ENCODE data around the gene DST. TPM values are rescaled to one million over a fixed set of nuclear protein-coding genes. Genes with fewer than 3 reads are reported as not detected.
"Not testable (repeated sequence)": the region's sequence is repeated elsewhere in the genome, so short reads cannot be mapped to it uniquely, and the experiment has no call there.

Gene DST
- total RNA-seq, 4 donors from 2014 or later = 114 to 219 (median 204) TPM

DNA sequence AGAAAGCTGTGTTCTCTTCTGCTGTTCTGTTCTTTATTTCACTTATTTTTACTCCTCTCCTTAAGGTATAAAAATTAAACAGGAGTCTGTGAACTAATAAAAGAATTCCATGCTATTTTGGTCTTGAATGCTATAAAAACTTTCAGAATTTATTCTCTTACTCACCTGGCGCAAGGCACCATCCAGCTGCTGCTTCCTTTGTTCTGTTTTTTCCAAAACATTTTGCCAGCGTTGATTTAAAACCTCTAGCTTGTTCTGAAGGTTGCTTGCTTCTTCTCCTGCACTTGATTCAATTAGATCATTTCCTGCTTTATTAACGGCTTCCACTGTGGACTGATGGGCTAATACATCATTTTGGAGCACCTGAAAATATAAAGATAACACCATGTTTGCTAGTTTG, 145.0 kb downstream of the DST start:
- in situ Hi-C loops (cut with MboI; ENCODE audit: low sequenced_read_pairs in 4 of 4) = no loop called here
- H3K27ac ChIP-seq = no peak overlapping the region

DNA sequence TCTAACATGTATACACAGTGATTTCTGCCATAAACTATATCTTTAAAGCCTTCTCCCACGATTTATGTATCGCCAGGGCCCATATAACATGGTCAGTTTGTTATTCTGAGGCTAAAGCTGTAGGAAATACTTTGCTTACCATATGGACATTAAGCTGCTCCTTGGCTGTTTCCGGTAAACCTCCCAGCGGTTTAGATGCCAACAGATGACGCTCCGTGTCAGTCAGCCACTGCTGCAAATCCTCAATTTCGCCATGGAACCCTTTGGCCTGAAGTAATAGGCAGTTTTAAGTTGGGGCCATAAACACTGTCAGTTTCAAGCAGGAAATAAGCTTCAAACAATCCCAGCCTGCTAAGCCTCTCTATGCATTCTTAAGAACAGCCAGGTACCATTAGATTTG, 145.4 kb downstream of the DST start:
- Histone ChIP-seq H3K36me3 (peaks cover 6 to 57% of the 10 kb centered on the region in 2 donors), H3K27ac (no peak overlapping the region), H3K9me3 (no peaks in the 10 kb centered on the region), H3K4me1 (peaks cover 0 to 9% of the 10 kb centered on the region in 2 donors), H3K4me3 (no peak overlapping the region), H3K27me3 (no peaks in the 10 kb centered on the region)
- no peak for TF ChIP-seq POLR2A (IDR thresholded peaks at IDR 0.05)
- TF ChIP-seq, protein P1, sequence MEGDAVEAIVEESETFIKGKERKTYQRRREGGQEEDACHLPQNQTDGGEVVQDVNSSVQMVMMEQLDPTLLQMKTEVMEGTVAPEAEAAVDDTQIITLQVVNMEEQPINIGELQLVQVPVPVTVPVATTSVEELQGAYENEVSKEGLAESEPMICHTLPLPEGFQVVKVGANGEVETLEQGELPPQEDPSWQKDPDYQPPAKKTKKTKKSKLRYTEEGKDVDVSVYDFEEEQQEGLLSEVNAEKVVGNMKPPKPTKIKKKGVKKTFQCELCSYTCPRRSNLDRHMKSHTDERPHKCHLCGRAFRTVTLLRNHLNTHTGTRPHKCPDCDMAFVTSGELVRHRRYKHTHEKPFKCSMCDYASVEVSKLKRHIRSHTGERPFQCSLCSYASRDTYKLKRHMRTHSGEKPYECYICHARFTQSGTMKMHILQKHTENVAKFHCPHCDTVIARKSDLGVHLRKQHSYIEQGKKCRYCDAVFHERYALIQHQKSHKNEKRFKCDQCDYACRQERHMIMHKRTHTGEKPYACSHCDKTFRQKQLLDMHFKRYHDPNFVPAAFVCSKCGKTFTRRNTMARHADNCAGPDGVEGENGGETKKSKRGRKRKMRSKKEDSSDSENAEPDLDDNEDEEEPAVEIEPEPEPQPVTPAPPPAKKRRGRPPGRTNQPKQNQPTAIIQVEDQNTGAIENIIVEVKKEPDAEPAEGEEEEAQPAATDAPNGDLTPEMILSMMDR (IDR thresholded peaks at IDR 0.05 in 4 of 5, conservative IDR thresholded peaks at IDR 0.05 in 1 of 5) = no peak
- no peak for DNase-seq
- intact Hi-C loops (cut with DNase I; ENCODE audit: low total_unique reads) (no loop called here), in situ Hi-C loops (cut with MboI; ENCODE audit: low sequenced_read_pairs in 4 of 4) (no loop called here)
- ATAC-seq = no peak

More for the DNA sequence above, 145.0 kb downstream of the DST start:
- no peak for TF ChIP-seq POLR2A (IDR thresholded peaks at IDR 0.05)
- TF ChIP-seq, protein P1 (IDR thresholded peaks at IDR 0.05 in 4 of 5, conservative IDR thresholded peaks at IDR 0.05 in 1 of 5) = no peak
- DNase-seq = no peak
- Histone ChIP-seq H3K4me1 (peaks cover 0 to 9% of the 10 kb centered on the region in 2 donors), H3K27me3 (no peaks in the 10 kb centered on the region), H3K4me3 (no peak overlapping the region), H3K9me3 (no peaks in the 10 kb centered on the region), H3K36me3 (peaks cover 6 to 53% of the 10 kb centered on the region in 2 donors)
- intact Hi-C loops (cut with DNase I; ENCODE audit: low total_unique reads) = no loop called here
- ATAC-seq = no peak

DNA sequence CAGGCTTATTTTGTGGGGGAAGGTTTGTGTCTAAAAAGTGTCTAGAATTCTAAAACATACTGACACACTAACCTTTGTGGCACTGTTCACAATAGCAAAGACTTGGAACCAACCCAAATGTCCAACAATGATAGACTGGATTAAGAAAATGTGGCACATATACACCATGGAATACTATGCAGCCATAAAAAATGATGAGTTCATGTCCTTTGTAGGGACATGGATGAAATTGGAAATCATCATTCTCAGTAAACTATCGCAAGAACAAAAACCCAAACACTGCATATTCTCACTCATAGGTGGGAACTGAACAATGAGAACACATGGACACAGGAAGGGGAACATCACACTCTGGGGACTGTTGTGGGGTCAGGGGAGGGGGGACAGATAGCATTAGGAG, 146.0 kb downstream of the DST start:
- H3K9me3 ChIP-seq; intact Hi-C loops (cut with DNase I; ENCODE audit: low total_unique reads); H3K27ac ChIP-seq; H3K4me1 ChIP-seq; H3K27me3 ChIP-seq; in situ Hi-C loops (cut with MboI; ENCODE audit: low sequenced_read_pairs in 4 of 4); H3K4me3 ChIP-seq; ATAC-seq; DNase-seq: not testable (repeated sequence)
- H3K36me3 ChIP-seq = peaks cover 6 to 60% of the 10 kb centered on the region in 2 donors

DNA sequence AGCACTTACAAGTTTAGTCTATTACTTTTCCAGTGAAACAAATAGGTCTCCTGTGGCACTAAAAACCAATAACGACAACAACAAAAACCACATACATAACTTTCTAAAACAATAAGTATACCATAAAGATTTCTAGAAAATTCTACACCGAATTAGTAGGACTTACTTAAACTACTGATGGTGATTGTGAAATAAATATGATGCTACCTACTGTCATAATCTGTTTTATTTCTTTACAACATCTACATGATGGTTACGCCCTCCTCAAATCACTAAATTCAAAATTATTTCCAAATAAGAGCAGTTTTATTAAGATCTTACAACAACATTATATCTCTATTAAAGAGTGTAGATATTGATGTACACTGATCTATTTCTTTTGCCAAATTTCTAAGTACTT, 147.0 kb downstream of the DST start:
- in situ Hi-C loops (cut with MboI; ENCODE audit: low sequenced_read_pairs in 4 of 4) = no loop called here
- peaks cover 6 to 57% of the 10 kb centered on the region in 2 donors for H3K36me3 ChIP-seq
- H3K27ac ChIP-seq = no peak overlapping the region
- intact Hi-C loops (cut with DNase I; ENCODE audit: low total_unique reads) = no loop called here
- TF ChIP-seq POLR2A (IDR thresholded peaks at IDR 0.05) = no peak
- TF ChIP-seq, protein P1 (IDR thresholded peaks at IDR 0.05 in 4 of 5, conservative IDR thresholded peaks at IDR 0.05 in 1 of 5) = no peak
- peaks cover 0 to 6% of the 10 kb centered on the region in 2 donors for H3K4me1 ChIP-seq
- no peak overlapping the region for H3K4me3 ChIP-seq
- H3K27me3 ChIP-seq = no peaks in the 10 kb centered on the region
- ATAC-seq (no peak), DNase-seq (no peak)
- no peaks in the 10 kb centered on the region for H3K9me3 ChIP-seq

DNA sequence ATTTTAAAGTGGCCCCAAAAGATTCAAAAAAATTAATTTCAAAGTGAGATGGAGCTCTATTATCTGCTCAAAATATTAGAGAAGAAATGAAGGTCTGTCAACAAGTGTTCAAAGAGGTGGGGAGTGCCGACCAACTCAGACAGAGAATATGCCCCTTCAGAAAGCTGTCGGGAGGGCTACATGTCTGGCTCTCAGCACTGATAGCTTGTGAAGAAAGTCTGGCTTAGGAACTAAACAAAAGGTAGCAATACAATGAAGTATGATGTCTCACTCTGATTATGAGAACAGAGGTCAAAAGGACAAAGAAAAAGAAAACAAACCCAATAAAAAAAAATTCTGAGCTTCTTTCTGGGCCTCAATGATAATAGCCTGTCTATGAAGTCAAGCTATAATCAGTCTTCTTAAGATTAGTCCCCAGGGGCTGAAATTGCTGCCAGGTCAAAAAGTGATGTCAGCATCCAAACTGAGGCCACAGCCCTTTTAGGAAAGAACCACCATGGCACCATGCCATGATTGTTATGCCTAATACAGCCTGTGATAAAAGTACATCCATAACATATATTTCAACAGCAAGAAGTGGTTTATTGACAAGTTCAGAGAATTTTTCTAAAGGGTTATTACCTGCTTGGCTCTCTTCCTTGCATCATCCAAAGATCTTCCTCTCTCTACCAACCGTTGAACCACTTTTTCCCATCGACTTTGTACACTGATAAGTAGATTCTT, 150.9 kb downstream of the DST start:
- TF ChIP-seq, protein P1 (IDR thresholded peaks at IDR 0.05 in 4 of 5, conservative IDR thresholded peaks at IDR 0.05 in 1 of 5) = no peak
- TF ChIP-seq POLR2A (IDR thresholded peaks at IDR 0.05) = no peak
- no peak overlapping the region for H3K4me3 ChIP-seq
- peaks cover 8 to 63% of the 10 kb centered on the region in 2 donors for H3K36me3 ChIP-seq
- peaks cover 0 to 6% of the 10 kb centered on the region in 2 donors for H3K4me1 ChIP-seq
- no peaks in the 10 kb centered on the region for H3K9me3 ChIP-seq
- H3K27me3 ChIP-seq = no peaks in the 10 kb centered on the region
- no peak for DNase-seq
- peak; percentile 44 to 60 for ATAC-seq
- intact Hi-C loops (cut with DNase I; ENCODE audit: low total_unique reads) (no loop called here), in situ Hi-C loops (cut with MboI; ENCODE audit: low sequenced_read_pairs in 4 of 4) (no loop called here)
- peak overlapping the region; percentile 26 to 61 (median 29) for H3K27ac ChIP-seq

Measured in gastrocnemius medialis (tissue), 4 donors.